ENCODE results near the gene TRIM7.
"Not testable (repeated sequence)": the region's sequence is repeated elsewhere in the genome, so short reads cannot be mapped to it uniquely, and the experiment has no call there.

TRIM7 gene

DNA sequence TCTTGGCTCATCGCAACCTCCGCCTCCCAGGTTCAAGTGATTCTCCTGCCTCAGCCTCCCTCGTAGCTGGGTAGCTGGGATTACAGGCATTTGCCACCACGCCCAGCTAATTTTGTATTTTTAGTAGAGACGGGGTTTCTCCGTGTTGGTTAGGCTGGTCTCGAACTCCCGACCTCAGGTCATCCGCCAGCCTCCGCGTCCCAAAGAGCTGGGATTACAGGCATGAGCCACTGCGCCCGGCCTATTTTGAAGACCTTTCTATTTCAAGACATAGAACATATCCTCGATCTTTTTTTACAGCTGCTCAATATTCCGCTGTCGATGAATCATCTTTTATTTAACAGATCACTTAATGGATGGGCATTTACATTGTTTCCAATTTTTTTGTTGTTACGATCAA lies 5.7 kb upstream of the TRIM7 start:
- DNase-seq: peak; percentile 15

DNA sequence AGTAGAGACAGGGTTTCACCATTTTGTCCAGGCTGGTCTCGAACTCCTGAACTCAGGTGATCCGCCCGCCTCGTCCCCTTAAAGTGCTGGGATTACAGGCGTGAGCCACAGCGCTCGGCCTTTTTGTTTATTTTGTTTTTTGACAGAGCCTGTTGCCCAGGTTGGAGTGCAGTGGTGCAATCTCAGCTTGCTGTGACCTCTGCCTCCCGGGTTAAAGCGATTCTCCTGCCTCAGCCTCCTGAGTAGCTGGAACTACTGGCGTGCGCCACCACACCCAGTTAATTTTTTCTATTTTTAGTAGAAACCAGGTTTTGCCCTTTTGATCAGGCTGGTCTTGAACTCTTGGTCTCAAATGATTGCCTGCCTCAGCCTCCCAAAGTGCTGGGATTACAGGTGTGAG lies 5.2 kb upstream of the TRIM7 start:
- peak; percentile 3 for DNase-seq

DNA sequence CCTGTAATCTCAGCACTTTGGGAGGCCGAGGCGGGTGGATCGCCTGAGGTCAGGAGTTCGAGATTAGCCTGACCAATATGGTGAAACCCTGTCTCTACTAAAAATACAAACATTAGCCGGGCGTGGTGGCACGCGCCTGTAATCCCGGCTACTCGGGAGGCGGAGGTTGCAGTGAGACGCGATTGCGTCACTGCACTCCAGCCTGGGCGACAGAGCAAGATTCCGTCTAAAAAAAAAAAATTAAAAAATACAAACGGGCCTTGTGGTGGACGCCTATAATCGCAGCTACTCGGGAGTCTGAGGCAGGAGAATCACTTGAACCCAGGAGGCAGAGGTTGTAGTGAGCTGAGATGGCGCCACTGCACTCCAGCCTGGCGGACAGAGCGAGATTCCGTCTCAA lies 4.0 kb upstream of the TRIM7 start:
- not testable (repeated sequence) for DNase-seq

DNA sequence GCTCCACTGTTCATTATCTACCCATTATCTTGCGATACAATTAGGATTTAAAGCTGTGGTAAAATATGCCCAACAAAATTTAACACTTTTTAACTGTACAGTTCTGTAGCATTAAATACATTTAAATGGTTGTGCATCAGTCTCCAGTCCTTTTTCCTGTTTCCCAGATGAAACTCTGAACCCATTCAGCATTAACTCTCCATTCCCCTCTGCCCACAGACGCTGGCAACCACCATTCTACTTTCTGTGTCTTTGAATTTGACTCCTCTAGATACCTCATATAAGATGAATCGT lies 2.9 kb upstream of the TRIM7 start:
- peak; percentile 4 for DNase-seq

DNA sequence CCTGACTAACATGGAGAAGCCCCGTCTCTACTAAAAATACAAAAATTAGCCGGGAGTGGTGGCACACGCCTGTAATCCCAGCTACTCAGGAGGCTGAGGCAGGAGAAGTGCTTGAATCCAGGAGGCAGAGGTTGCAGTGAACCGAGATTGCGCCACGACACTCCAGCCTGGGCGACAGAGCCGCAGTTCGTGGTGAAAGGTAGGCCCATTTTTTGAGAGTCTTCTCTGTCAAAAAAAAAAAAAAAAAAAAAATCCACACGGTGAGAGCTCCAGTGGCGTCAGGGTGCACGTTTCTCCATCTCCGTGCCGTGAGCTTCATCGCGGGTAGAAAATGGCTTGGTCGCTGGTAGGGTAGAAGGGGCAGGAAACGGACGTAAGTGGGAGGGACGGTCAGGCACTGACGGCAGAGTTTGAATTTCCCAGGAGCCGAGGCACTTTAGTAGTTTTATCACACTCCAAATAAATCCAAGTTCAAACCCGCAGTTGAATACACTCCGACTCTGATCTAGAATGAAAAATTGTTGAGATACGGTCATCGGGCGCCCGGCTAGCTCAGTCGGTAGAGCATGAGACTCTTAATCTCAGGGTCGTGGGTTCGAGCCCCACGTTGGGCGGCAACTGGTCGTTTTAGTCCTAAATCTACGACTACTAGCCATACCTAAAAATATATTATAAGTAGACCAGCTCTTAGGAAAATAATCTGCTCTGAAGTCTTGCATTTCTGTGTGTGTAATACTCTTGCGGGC lies 2.4 kb upstream of the TRIM7 start:
- peak; percentile 86 for DNase-seq

DNA sequence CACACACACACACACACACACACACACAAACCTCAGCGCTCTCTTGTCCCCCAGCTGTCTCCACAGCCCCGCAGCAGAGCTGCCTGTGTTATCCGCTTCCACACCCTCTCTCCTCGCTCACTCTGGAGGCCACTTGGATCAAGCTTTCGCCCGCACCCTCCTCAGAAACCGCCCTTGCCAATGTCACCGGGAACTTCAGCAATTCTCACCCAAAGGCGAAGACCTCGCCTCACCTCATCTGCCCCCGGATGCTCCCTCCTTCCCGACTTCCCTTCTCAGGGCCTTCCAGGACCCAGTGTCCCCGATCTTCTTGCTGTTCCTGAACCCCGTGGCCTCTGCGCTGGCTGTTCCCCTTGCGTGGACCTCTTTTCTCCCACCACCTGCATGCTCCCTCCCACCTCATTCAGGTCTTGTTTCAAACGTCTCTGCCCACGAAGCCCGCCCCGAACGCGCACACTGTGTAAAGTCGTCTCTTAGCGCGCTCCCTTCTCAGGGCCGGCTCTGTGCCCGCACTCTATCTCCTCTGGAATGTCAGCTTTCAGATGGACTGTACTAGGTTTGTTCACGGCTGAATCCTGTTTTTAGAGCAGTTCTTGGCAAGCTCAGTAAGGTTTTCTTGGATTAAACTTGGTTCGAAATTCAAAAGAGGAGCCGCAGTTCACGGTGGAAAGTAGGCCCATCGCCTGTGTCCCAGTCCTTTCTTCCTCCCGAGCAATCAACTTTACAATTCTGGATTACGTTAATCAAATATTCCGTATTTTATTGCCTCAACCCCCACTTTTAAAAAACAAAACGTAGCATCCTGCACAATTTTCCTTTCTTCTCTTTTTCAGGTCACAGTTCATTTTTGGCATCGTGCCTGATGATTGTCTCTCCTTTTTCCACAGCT lies 1.0 kb upstream of the TRIM7 start:
- peak; percentile 58 for DNase-seq

DNA sequence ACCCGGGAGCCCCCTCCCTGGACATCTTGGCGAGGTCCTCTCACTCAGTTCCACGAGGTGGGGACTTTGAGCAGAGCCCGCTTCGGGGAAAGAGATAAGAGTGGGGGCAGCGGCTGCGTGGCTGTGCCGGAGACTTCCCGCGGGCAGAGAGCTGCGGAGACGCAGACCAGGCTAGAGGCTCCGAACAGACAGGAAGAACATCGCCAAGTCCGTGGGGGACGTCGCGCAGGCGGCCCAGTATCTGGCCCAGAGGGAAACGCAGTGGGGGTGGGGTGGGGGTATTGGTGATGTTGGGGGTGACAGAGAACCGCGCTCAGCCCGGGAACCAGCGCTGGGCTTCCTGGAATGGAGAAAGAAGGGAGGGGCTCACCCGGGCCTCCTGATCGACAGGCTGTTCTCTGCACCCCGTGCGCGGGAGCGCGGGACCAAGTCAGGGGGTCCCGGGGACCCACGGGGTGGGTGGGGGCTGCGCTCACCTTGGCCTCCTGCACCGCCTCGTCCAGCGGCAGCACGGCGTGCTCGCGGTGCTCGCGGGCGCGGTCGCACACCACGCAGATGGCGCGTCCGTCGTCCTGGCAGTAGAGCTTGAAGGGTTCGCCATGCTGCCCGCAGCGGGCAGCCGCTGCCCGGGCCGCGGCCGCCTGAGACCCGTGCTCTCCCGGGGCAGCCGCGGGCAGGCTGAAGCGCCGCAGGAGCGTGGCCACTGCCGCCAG lies 727 bp downstream of the TRIM7 start:
- DNase-seq: peak; percentile 50

DNA sequence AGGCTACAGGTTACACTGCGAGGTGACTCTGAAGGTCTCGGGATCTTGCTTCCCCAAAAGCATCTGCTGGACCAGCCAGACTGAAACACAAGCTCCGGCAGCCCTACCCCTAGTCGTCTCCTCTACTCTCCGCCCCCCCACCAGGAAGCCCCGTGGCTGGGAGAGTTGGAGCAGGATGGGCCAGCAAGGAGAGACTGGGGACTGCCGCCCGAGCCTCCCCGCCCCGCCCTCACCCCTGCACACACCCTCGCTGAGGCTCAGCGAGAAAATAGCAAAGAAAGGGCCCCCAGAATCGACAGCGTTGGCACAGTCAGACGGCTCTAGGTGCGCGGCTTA lies 1.3 kb downstream of the TRIM7 start:
- DNase-seq: no peak

DNA sequence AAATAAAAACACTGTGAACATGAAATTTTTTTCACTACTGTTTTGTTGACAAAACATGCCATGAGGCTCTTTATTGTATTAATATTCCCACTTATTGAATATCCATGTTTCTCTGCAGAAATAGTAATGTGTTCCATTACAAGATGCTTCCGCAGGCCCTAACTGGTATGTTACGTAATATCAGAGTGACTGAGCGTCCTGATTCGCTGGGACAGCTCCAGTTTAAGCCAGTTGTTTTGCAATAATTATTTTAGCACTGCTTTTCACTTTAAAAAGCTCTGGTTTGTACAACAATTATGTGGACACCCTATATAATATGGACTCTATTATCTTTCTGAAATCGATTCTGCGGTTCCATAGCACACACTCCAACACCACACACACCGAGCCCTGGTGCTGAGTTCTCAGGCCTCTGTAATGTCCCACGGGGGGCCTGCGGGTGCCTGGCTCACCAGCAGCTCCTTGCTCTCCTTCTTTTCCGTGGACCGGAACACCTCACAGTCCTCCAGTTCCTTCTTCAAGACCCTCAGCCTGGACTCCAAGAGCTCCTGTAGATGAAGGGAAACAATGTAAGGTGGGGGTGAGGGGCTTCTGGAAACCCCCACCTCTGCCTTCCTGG lies 1.8 kb downstream of the TRIM7 start:
- no peak for DNase-seq

DNA sequence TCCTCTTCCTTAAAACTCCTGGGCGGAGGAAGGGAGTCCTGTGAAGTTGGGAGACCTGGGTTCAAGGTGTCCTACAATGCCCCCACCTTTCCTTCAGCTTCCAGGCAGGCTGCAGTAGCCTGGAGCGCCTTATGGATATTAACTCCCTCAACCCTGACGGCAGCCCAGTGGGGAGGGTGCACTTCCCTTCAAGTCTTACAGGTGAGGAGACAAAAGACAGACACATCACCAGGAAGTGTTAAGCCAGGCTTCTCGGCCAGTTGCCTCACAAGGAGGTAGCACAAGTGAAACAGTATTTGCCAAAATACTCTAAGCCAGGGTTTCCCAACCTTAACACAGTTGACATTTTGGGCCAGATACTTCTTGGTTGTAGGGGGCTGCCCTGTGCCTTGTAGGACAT lies 4.2 kb downstream of the TRIM7 start:
- no peak for DNase-seq

DNA sequence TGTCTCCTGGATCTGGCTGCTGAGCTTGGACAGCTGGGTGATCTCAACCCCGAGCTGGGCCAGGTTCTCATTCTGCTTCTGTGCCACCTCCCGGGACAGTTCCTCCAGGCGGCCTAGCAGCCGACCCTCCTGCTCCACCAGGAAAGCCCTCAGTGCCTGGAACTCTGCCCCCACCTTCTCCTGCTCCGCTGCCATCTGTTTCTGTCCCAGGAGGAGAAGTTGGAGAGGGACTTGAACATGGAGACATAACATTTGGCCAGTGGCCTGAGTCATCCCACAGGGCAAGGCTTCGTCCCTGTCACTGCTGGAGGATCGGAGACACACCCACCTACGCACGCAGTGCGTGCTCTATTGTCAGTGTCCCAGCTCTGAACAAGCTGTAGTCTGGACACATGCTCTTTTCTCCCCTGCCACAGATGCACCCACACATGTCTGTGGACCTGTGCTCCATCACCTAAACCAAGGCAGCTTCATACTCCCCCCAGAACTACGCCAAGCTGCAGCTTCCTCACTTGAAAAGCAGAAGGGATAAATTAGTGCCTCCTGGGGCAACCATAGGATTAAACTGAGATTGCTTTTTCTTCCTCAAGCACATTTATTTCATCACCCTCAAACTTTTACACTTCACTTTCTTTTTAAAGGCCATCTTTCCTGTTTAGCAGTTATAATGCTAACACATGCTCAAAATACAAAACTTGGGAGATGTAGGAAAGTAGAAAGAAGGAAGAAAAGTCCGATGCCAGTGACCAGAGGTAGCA lies 4.9 kb downstream of the TRIM7 start:
- no peak for DNase-seq

DNA sequence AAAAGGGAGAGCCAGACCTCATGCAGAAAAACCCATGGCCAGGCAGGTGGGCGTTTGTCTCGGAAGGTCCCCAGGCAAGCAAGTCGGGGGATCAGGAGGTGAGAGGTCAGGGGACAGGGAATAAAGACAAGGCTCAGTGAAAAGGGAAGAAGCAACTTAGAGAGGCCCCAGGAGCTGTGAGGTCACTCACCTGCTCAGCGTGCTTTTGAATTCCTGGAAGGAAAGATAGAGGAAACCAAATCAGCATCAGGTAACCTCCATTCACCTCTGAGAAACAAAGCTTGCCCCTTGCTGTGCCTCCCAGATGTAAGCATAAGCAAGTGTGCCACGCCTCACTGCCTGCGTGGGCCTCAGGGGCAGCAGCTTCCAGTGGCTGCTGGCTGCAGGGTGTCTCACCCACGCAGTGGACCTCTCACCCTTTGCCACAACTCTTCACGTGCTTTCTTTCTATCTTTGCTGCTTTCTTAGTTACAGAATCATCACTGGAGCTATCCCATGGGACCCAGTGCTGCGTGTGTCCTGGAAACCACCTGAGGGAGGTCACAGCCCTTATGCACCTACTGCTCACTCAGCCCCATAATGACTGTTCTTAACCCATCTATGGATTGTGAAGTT lies 6.0 kb downstream of the TRIM7 start:
- no peak for DNase-seq

DNA sequence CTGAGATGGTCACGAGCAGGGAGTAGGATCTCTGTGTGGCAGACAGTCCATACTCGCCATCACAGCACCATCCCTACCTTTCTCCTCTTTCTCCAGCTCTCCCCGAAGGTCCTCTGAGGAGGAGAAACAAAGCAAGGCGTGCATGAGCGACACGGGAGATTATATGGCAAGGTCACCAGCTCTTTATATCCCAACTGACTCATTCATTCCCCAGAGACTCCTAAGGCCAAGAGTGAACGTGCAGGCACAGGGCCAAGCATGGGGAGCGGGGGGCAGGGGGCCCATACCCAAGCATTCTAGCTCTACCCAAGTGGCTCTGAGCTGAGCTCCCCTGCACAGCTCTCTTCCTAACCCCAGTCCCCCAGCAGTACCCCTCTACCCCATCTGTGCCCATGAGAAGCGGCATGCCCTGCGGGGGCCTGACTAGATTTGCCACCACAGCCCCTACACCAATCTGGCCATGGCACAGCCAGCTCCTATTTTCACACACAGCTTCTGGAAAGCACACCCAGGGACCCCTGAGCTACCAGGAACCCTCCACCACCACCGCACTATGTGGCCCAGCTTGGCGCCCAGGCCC lies 6.8 kb downstream of the TRIM7 start:
- no peak for DNase-seq

DNA sequence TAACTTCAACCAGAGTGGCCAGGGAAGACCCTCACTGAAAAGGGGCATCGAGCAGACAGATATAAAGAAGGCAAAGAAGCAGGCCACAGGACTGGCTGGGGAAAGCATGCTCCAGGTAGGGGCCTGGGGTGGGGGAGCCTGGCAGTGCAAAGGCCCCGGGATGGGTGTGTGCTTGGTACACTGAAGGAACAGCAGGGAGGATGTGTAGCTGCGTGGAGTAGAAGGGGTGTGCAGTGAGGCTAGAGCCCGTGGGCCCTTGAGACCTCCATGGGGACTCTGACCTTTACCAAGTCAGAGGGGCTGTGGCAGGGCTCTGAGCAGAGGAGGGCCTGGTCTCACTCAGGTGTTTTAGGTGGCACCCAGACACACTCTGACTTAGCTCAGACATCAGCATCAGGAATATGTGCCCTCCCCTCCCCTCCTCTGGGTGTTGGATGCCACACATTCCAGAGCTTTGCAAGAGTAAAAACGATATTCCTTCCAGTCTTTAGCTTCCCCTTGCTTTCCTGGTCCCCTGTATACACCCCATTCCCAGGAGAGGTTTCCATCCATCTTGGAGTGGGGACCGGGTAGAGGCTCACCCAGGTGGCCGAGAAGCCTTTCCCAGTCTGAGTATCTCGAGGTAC lies 7.6 kb downstream of the TRIM7 start:
- no peak for DNase-seq

DNA sequence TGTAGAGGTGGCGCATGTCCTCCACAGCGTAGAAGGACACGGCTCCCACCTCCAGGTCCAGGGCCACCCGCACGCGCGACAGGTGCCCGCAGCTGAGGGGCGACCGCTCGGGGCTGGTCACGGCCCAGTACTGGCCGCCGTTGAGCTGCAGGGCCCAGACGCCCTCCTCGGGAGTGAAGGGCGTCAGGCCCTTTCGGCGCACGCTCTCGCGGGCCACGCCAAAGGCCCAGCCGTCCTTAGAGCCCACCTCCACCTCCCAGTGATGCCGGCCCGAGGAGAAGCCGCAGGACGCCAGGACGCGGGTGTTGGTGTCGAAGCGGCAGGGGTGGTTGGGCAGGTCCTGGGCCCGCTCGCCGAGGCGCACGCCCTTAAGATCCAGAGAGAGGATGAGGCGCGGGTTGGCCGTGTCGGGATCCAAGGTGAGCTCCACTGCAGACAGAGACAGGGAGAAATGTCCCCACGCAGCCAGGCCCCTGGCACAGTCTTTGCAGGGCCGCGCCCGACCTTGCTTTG lies 9.7 kb downstream of the TRIM7 start:
- no peak for DNase-seq

DNA sequence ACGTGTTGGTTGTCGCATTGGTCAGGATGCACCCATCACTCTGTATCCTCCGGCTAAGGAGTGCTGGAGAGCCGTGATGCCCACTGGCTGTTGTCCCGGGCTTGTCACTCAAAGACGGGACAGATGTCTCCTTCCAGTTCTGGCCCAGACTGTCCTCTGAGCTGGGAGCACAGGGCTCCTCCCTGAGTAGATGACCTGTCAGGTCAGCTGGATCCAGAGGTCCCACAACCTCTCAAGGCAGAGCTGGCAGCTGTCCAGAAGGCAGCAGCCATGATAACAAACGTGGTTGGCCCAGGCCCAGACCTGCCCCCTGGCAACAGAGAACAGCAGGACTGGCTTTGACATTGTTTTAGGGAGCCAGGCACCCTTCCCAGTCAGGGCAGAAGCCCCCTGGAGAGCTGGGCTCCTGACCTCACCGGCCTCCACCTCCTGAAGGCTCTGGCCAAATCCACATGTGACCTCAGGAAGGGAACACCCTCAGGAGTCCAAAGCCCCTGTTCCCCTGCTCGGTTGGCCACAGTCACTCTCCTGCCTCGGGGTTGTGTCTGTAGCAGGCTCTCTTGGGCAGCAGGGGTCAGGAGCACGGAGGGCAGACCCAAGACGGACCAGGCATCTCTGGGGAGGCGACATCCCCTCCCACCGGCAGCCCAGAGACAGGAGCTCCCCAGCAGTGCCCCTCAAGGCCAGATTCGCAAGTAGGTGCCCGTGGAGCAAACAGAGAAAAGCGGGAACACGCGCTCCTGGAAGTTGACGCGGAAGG lies 10.3 kb downstream of the TRIM7 start:
- DNase-seq: no peak

DNA sequence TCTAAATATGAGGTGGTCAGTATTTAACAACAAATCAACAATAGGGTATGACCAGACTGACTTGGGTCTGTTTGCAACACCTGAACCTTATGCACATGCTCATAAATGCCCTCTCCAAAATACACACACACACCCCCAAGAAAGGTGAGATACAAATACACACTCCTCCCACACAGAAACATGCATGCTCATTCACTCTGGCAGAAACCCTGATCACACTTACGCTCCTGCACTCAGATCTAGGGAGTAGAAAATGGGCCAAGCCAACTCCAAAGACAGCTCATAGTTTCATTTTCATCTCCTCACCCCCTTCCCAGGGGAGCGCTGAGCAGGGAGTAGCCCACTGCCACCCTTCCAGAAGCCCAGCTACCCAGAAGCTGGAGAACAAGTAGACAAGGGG lies 11.3 kb downstream of the TRIM7 start:
- DNase-seq: no peak

DNA sequence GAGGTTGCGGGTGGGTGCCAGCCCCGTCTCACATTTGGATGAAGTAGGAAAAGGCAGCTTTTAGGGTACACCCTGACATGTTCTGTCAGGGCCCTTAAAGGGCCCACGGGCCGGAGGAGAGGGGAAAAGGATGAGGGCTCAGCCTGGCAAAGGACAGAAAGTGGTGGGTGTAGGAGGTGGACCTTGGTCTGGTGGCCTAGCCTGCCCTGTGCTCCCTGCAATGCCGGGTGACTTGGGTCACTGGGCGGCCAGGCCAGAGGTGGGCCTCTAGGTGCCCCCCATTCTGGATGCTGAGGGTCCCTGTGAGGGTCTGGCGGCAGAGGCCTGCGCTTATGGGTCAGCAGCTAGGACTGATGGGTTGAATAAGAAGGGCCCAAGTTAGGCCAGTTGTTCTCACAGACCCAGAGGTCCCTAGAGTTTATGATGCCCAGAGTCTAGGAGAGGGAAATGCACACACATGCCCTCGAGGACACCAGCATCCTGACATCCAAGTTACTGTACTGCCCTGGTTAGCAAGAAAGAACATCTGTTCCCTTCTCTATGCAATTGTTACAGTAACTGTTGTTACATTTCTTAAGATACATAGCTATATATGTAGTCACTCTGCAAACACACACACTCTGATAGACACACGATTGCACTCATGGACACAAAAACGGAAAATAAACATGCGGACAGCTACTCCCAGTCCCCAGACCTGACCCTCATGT lies 12.5 kb downstream of the TRIM7 start:
- DNase-seq: no peak

DNA sequence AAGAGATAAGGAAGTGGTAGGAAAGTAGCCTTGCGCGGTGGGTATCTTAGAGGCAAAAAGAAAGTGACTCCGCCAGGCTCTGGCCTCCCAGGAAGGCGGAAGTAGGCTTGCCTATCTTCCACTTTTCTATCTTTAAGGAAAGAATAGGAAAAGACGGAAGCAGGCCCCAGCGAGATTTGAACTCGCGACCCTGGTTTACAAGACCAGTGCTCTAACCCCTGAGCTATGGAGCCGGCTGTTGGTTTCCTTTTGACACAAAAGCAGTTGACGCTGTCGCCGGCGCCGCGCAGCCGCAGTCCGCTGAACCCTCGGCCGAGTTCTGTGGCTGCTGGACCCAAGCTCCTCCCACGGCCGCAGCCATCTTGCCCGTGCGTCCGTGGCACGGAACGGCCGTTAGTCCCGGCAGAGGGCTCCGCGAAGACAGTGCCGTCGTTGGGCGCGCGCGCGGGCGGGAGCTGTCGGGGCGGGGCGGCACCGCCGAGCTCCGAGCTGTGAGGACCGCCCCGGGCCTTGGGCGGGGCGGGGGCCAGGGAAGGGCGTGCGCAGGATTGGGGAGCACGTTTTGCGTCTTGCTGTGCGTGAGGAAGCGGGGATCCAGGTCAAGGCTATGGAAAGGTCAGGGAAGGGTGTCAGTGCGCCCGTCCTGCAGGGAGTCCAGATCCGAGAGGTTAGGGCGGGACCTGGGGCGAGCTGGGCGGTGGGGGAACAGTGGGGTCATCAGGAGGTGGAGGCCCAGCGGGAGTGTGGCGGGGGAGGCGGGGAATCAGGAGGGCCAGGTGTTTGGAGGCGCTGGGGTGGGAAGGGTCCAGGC lies 13.3 kb downstream of the TRIM7 start:
- peak; percentile 99 for DNase-seq

Measured in left hindlimb (tissue), 1 donor.